Measurements from ENCODE around the gene KPNA1. TPM values are rescaled to one million over a fixed set of nuclear protein-coding genes. Genes with fewer than 3 reads are reported as not detected.

Gene KPNA1
- total and polyA plus RNA-seq, 2 of the 13 experiments (the other 11 are each of a cell fraction or from before 2014, with no cell fraction given): 15.4 to 30.0 TPM

DNA sequence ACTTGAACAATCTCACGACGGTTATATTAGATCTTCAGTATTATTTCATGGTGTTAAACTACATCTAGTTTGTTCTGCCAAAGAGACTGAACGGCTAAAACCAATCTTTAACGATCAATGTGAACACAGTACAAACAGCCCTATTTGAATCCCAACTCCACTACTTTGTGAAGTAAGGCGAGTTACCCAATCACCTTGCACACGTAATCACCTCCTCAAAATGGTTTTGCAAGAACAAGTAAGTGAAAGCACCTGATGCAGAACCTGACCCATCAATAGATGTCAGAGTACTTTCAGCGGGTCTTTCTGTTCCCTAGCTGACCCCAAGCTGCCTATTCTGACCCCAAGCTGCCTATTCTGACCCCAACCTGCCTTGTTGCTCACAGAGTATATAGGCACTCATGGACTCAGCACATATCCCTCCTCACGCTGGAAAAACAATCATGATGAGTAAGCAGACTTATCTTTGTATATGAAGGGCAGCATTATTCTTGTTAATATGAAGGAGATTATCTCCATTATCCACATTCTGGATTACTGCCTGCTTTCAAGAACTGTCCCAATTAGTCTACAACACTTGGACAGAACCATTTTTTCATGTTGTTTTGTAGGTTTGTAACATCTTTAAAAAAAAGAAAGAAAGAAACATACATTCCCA lies 3.7 kb downstream of the KPNA1 start (continued):
- TF ChIP-seq HMGXB3 (CRISPR knock-in tag; IDR thresholded peaks at IDR 0.05; ENCODE audit: borderline replicate concordance) (no peak), ZNF350 (CRISPR knock-in tag; IDR thresholded peaks at IDR 0.05; ENCODE audit: borderline replicate concordance, low read depth) (no peak), ZNF800 (CRISPR knock-in tag; IDR thresholded peaks at IDR 0.05) (no peak), ZNF274 (CRISPR knock-in tag; IDR thresholded peaks at IDR 0.05) (no peak), ZNF552 (CRISPR knock-in tag; IDR thresholded peaks at IDR 0.05; ENCODE audit: borderline replicate concordance) (no peak), ZNF550 (CRISPR knock-in tag; IDR thresholded peaks at IDR 0.05; ENCODE audit: borderline replicate concordance) (no peak), SIN3B (IDR thresholded peaks at IDR 0.05; ENCODE audit: low read length) (no peak), GATAD1 (CRISPR knock-in tag; IDR thresholded peaks at IDR 0.05) (no peak), ZMAT5 (CRISPR knock-in tag; IDR thresholded peaks at IDR 0.05; ENCODE audit: borderline replicate concordance, low read depth) (no peak), ZKSCAN1 (IDR thresholded peaks at IDR 0.05; ENCODE audit: low read length) (no peak), SMYD3 (CRISPR knock-in tag; IDR thresholded peaks at IDR 0.05) (0 out of 2 replicates have a peak, but pooled peaks have one; percentile 29), CC2D1A (CRISPR knock-in tag; IDR thresholded peaks at IDR 0.05) (no peak), ZNF567 (CRISPR knock-in tag; IDR thresholded peaks at IDR 0.05; ENCODE audit: borderline replicate concordance) (no peak), ZNF292 (CRISPR knock-in tag; IDR thresholded peaks at IDR 0.05; ENCODE audit: borderline replicate concordance, low read depth) (peak; percentile 23; the same call in 1 of the 2 replicates), ZFP62 (CRISPR knock-in tag; IDR thresholded peaks at IDR 0.05) (no peak), NR2F1 (CRISPR knock-in tag; IDR thresholded peaks at IDR 0.05) (peak in 1 of 2 experiments; percentile 43; a peak in 1 of 4 replicates), SMC3 (IDR thresholded peaks at IDR 0.05; ENCODE audit: low read length) (no peak), ZNF691 (CRISPR knock-in tag; IDR thresholded peaks at IDR 0.05; ENCODE audit: borderline replicate concordance, low read depth) (no peak), ZNF660 (CRISPR knock-in tag; IDR thresholded peaks at IDR 0.05; ENCODE audit: borderline replicate concordance, low read depth) (no peak), PCBP1 (IDR thresholded peaks at IDR 0.05; ENCODE audit: borderline replicate concordance, low read depth, low read length) (no peak)
- TF ChIP-seq, protein P1, sequence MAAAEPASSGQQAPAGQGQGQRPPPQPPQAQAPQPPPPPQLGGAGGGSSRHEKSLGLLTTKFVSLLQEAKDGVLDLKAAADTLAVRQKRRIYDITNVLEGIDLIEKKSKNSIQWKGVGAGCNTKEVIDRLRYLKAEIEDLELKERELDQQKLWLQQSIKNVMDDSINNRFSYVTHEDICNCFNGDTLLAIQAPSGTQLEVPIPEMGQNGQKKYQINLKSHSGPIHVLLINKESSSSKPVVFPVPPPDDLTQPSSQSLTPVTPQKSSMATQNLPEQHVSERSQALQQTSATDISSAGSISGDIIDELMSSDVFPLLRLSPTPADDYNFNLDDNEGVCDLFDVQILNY (CRISPR knock-in tag; conservative IDR thresholded peaks at IDR 0.05): no peak

Measured in HepG2 (cell line).